T-helper 17 cell (primary cell): ENCODE data around the gene C17orf78. TPM values are rescaled to one million over a fixed set of nuclear protein-coding genes. Genes with fewer than 3 reads are reported as not detected.

Experiments used
- ATAC-seq: fragments of 150-1000 bp; cut with Tn5 transposase; 2 replicates; pipeline ENCODE4 v1.10.0; 2021; ENCODE audit warnings: mild to moderate bottlenecking, moderate library complexity
- DNase-seq, 3 donors: peaks; one replicate each; pipeline versions ENCODE4 v3.0.0 to v3.0.0-alpha.2; 2020 to 2021
- H3K9me3 ChIP-seq: one replicate; pipeline ENCODE4 v1.7.0; 2013; ENCODE audit warnings: low read length, mild to moderate bottlenecking; ENCODE audit not compliant: control insufficient read depth, poor library complexity, severe bottlenecking
- H3K27ac Mint-ChIP-seq: one replicate; pipeline ENCODE4 v1.8.0; 2022; ENCODE audit warnings: mild to moderate bottlenecking, moderate library complexity, mixed read lengths
- H3K27me3 Mint-ChIP-seq: one replicate; pipeline ENCODE4 v1.8.0; 2022; ENCODE audit warnings: mixed read lengths
- H3K36me3 Mint-ChIP-seq: one replicate; pipeline ENCODE4 v1.8.0; 2022; ENCODE audit warnings: low read depth, mixed read lengths
- H3K4me1 Mint-ChIP-seq: one replicate; pipeline ENCODE4 v1.8.0; 2022; ENCODE audit warnings: mild to moderate bottlenecking, mixed read lengths
- H3K4me3 Mint-ChIP-seq: one replicate; pipeline ENCODE4 v1.8.0; 2022; ENCODE audit warnings: mild to moderate bottlenecking, moderate library complexity, mixed read lengths
- total RNA-seq, 4 donors: library from RNA in 2 of 4; stranded (reverse) in 2 of 4; gene quantifications; one replicate each; pipeline ENCODE4 v1.2.3 and lab custom pipeline; 2022 to 2026

The C17orf78 gene
- total RNA-seq, 2 donors from 2014 or later = not detected

DNA sequence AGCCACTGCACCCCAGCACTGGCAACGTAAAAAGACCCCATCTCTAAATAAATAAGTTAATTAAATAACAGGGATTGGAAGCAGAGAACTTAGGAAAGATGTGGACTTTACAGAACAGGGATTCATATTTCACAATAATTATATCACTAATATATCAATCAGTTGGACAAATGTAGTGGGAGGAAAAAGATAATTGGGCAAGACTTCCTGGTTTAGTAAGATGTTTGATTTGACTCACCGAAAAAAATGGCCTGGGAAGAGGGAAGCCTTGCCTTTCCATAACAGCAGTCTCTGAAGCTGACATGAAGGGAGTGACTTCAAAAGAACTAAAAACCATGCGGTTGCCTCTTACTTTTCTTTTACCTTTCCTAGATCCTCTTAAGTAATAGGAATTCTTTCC is 15.2 kb upstream of the C17orf78 start:
- Mint-ChIP-seq H3K4me3 (no peak overlapping the region), H3K4me1 (peaks cover 13% of the 10 kb centered on the region), H3K36me3 (no peaks in the 10 kb centered on the region), H3K27me3 (no peaks in the 10 kb centered on the region), H3K27ac (peak overlapping the region; percentile 41)
- H3K9me3 ChIP-seq = no peaks in the 10 kb centered on the region
- ATAC-seq = no peak
- DNase-seq = no peak

DNA sequence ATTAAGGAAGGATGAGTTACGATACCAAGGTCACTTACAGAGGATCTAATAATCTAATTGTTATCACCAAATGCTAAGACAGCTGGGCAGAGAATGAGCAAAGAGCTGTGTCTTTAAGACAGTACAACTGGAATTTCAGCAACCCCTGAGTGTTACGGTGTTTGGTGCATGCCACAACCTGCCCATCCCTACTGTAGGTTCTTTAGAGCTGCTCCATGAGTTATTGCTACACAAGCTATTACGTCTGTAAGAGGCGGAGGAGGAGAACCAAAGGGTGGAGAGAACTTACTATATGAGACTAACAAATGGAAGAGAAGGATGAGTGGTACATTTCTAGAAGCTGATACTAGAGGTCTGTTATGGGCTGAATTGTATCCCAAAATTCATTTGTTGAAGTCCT is 14.2 kb upstream of the C17orf78 start:
- Mint-ChIP-seq H3K36me3 (no peaks in the 10 kb centered on the region), H3K27ac (no peak overlapping the region), H3K27me3 (no peaks in the 10 kb centered on the region), H3K4me1 (peaks cover 13% of the 10 kb centered on the region), H3K4me3 (no peak overlapping the region)
- H3K9me3 ChIP-seq = no peaks in the 10 kb centered on the region
- ATAC-seq (no peak), DNase-seq (no peak)

DNA sequence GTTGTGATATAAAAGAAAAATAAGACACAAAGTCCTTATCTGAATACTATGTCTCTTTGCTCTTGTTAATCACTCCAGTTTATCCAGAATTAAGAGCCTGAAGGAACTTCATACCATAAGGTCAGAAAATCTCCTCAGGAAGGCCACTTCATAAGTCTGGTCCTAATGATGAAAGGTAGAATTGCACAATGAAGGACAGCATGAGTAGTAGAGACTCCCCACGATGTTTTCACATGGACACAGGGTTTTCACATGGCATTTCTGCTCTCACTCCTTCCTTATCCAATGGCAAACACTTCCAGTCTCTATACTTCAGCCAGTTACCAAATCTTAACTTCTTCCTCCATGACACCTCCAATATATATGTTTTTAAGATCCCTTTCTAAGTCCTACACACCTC is 10.2 kb upstream of the C17orf78 start:
- no peak for ATAC-seq
- no peaks in the 10 kb centered on the region for H3K27me3 Mint-ChIP-seq
- H3K9me3 ChIP-seq = no peaks in the 10 kb centered on the region

DNA sequence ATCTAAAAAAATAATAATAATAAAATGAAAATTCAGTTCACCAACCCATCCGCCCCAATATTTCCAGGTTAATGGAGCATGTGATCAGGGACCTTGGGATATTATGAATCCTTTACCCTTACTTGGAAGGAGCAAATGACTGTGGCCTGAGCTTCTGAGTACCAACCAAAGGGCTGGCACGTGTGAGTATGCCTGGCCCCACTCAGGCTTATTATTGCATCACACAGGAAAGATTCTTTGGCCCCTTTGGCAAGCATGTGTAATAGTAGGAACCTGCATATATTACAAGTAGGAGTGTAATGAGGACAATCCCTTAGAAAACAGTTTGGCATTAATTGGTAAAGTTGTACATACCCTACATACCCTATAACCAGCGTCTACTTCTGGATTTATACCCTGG is 7.2 kb upstream of the C17orf78 start:
- Mint-ChIP-seq H3K36me3 (no peaks in the 10 kb centered on the region), H3K27me3 (no peaks in the 10 kb centered on the region), H3K4me1 (peaks cover 4% of the 10 kb centered on the region), H3K27ac (no peak overlapping the region), H3K4me3 (no peak overlapping the region)
- ATAC-seq = no peak
- no peaks in the 10 kb centered on the region for H3K9me3 ChIP-seq
- DNase-seq = no peak

More for the DNA sequence above, 10.2 kb upstream of the C17orf78 start:
- Mint-ChIP-seq H3K4me3 (no peak overlapping the region), H3K27ac (no peak overlapping the region), H3K36me3 (no peaks in the 10 kb centered on the region), H3K4me1 (no peaks in the 10 kb centered on the region)
- DNase-seq = no peak

DNA sequence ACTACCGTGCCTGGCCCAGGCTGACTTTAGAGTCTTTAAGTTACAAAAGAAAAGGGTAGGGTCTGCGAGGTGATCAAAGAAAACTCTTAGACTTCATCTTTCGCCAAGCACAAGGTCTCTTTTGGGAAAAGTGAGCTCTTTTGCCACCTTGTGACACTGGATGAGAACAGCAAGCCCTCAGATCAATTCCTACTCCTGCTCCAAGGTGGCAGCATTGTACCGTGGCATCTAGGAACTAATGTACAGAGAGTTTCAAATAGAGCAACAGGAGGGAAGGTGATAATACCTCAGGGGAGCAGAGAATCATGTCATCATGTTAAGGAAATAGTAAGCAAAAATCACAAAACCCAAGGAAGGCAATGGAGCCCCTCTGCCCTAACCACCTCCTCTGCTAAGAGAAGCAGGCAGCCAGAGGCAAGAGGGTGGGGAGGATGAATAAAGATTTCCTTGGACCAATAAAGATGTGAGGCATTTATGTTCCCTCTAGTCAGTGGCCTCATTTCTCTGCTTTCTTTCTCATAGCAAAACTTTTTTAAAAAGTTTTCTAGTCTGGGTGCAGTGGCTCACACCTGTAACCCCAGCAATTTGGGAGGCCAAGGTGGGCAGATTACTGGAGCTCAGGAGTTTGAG is 2.1 kb upstream of the C17orf78 start:
- DNase-seq (peak; percentile 12 to 42 (median 19)), ATAC-seq (peak; percentile 98)
- H3K36me3 Mint-ChIP-seq = no peaks in the 10 kb centered on the region
- no peak overlapping the region for H3K27ac Mint-ChIP-seq
- peak overlapping the region; percentile 9 for H3K4me3 Mint-ChIP-seq
- H3K9me3 ChIP-seq = no peaks in the 10 kb centered on the region
- H3K27me3 Mint-ChIP-seq = no peaks in the 10 kb centered on the region
- H3K4me1 Mint-ChIP-seq = peaks cover 5% of the 10 kb centered on the region

DNA sequence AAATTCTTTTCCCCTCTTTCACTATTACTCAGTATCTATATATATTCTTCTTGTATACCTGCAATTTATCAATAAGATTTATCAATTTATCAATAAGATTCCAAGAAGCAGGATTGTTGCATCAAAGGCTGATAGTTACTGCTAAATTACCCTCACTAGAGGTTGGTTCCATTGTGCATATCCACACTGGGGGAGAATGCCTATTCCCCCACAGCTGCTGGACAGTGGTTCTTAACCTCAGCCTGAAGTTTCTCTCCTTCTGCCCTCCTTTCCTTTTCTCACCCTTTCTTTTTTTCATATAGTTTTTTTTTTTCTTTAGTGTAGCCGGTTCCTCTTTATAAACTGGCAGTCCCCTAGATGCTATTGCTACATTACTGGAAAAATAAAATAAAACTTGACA is 6.3 kb downstream of the C17orf78 start:
- Mint-ChIP-seq H3K4me3 (no peak overlapping the region), H3K4me1 (peaks cover 2% of the 10 kb centered on the region), H3K27ac (no peak overlapping the region), H3K36me3 (no peaks in the 10 kb centered on the region), H3K27me3 (no peaks in the 10 kb centered on the region)
- DNase-seq = no peak
- H3K9me3 ChIP-seq = no peaks in the 10 kb centered on the region
- ATAC-seq = no peak

DNA sequence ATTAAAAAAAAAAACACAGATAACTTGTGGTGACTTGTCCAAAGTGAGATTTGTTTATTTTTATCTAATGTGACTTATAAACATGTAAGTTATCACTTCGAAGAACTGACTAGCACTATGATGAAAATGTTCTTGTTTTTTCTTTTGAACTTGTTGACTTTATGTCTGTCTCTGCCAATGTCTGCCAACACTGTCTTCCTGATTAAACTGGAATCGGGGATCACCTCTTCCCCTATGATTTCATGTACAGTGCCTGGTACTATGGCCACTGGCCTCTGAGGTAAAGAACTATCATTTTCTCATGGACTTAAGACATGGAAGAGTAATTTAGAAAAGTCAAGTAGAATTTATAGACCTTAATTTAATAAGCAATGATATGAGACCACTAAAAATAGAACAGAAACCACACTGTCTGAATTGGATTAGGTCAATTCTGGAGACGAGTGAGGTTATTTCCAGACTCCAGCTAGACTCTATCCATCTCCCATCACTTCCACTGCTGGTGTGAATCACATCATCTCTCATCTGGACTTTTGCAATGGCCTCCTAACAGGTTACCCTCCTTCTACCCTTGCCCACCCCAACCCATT is 8.9 kb downstream of the C17orf78 start:
- Mint-ChIP-seq H3K36me3 (no peaks in the 10 kb centered on the region), H3K27ac (no peak overlapping the region), H3K27me3 (no peaks in the 10 kb centered on the region), H3K4me1 (peaks cover 2% of the 10 kb centered on the region), H3K4me3 (no peak overlapping the region)
- H3K9me3 ChIP-seq = no peaks in the 10 kb centered on the region
- no peak for ATAC-seq
- DNase-seq = no peak

DNA sequence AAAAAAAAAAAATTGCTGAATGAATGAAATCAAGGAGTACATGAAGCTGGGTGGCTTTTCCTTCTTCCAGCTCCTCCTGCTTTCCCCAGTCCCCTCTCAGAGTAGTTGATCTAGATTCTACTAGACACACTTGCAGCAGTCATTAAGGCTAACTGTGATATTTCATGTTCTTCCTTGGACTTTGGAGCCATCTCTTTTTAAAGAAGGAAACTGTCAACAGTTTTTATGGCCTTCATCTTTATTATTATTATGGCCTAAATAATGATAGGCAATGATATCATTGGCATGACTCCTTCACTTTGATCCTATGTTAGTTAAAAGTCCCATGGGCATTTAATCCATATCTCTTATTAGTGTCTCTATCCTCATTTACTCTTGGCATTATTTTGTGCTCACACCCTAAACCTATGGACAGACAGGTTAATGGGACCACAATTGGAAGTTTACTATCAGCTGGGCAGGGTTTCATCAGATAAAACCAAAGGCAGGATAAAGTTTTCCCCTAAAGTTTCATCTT is 9.7 kb downstream of the C17orf78 start:
- Mint-ChIP-seq H3K27ac (no peak overlapping the region), H3K36me3 (no peaks in the 10 kb centered on the region), H3K4me3 (no peak overlapping the region), H3K27me3 (no peaks in the 10 kb centered on the region), H3K4me1 (peaks cover 2% of the 10 kb centered on the region)
- H3K9me3 ChIP-seq = no peaks in the 10 kb centered on the region
- ATAC-seq (no peak), DNase-seq (no peak)

DNA sequence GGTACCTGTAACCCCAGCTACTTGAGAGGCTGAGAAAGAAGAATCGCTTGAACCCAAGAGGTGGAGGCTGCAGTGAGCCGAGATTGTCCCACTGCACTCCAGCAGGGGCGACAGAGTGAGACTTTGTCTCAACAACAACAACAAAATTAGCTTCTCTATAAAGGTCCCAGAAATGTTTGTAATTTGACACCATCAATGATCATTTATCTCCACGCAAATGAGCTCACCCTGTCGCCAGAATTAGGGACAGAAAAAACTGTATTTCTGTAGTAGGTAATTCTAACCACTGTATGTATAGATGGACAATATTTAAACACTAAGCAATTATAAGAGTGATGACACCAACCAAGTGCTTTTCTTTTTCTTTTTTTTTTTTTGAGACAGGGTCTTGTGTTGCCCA is 10.7 kb downstream of the C17orf78 start:
- Mint-ChIP-seq H3K27ac (no peak overlapping the region), H3K27me3 (no peaks in the 10 kb centered on the region)

DNA sequence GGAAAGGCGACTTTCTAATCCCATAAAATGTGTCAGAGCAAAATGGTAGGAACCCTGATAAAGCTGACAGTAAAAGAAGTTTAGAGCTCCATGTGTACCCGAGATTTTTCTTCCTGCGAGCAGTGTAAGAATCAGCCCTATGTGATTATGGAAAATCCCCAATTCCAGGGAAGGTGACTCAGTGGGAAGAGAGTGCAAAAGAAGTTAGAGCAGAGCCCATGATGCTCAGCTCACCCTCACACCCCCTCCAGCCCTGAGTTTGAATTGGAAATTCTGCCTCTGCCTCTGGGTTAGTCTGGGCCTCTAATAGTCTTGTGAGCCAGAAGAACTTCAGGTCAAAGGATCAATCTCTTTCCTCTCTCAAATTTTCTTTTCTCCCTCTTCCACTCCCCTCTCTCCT is 12.5 kb downstream of the C17orf78 start:
- no peak overlapping the region for H3K4me3 Mint-ChIP-seq
- H3K27me3 Mint-ChIP-seq = no peaks in the 10 kb centered on the region
- no peak for DNase-seq
- no peaks in the 10 kb centered on the region for H3K9me3 ChIP-seq
- H3K36me3 Mint-ChIP-seq = no peaks in the 10 kb centered on the region
- no peak overlapping the region for H3K27ac Mint-ChIP-seq
- H3K4me1 Mint-ChIP-seq = peaks cover 9% of the 10 kb centered on the region
- ATAC-seq = no peak

More for the DNA sequence above, 10.7 kb downstream of the C17orf78 start:
- no peaks in the 10 kb centered on the region for H3K36me3 Mint-ChIP-seq
- H3K9me3 ChIP-seq = no peaks in the 10 kb centered on the region
- no peak for ATAC-seq
- no peak for DNase-seq
- H3K4me3 Mint-ChIP-seq = no peak overlapping the region
- peaks cover 2% of the 10 kb centered on the region for H3K4me1 Mint-ChIP-seq

DNA sequence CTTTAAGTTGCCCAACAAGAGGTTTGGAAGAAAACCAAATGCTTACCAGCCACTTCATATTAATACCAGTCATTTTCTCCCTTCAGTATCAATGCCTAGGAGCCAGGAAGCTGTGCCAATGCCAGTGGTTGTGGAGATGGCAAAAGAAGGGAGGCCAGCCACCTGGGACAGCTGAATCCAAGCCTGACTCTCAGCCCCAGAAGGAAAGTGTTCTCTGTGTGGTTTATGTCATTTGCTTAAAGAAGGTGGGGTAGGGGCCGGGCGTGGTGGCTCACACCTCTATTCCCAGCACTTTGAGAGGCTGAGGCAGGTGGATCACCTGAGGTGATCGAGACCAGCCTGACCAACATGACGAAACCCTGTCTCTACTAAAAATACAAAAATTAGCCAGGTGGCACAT is 13.4 kb downstream of the C17orf78 start:
- ATAC-seq = no peak
- Mint-ChIP-seq H3K4me3 (no peak overlapping the region), H3K36me3 (no peaks in the 10 kb centered on the region), H3K4me1 (peaks cover 9% of the 10 kb centered on the region), H3K27me3 (no peaks in the 10 kb centered on the region), H3K27ac (no peak overlapping the region)
- no peaks in the 10 kb centered on the region for H3K9me3 ChIP-seq
- DNase-seq = no peak

DNA sequence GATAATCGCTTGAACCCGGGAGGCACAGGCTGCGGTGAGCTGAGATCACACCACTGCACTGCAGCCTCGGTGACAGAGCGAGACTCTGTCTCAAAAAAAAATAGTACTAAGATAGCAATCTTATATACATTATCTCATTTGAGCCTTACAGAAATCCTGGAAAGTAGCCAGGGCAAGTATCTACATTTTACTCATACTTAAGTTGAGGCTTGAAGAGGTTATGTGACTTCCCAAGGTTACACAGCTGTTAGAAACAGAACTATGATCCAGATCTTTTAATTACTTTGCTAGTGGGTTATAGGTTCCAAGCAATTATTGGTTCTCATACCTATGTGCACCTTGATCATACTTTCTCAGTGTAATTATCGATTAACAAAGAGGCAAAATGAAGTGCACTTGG is 15.4 kb downstream of the C17orf78 start:
- H3K9me3 ChIP-seq = no peaks in the 10 kb centered on the region
- no peak for DNase-seq
- no peak overlapping the region for H3K4me3 Mint-ChIP-seq
- no peaks in the 10 kb centered on the region for H3K27me3 Mint-ChIP-seq
- H3K36me3 Mint-ChIP-seq = no peaks in the 10 kb centered on the region
- no peak overlapping the region for H3K27ac Mint-ChIP-seq
- H3K4me1 Mint-ChIP-seq = peaks cover 9% of the 10 kb centered on the region
- ATAC-seq = no peak

DNA sequence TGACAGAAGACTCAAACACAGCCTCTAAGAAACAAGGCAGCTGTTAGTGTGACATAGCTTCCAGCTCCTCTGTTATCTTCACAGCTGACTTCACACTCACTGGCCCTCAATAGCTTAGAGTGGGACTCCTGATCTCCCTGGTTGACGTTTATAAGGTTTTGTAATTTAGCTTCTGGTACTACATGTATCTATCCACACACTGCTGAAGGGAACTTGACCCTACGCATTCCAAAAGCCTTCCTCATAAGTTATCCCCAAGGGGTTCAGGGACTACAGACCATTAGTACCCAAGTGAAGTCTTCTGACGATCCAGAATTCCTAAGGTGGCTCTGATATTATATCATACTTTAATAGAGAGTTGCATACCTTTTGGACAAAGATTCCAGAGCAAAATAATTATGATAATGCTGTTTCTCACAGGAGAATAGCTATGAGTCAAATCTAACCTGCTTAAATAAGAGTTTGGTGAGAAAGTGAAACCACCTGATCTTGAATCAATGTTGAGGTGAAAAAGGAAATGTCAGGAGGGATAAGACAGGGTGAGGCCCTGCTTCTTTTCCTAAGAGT is 16.3 kb downstream of the C17orf78 start:
- H3K4me3 Mint-ChIP-seq = peak overlapping the region; percentile 43
- H3K9me3 ChIP-seq = no peaks in the 10 kb centered on the region
- H3K4me1 Mint-ChIP-seq = peaks cover 9% of the 10 kb centered on the region
- peak overlapping the region; percentile 19 for H3K27ac Mint-ChIP-seq
- no peak for ATAC-seq
- no peaks in the 10 kb centered on the region for H3K27me3 Mint-ChIP-seq
- H3K36me3 Mint-ChIP-seq = no peaks in the 10 kb centered on the region
- DNase-seq = no peak

DNA sequence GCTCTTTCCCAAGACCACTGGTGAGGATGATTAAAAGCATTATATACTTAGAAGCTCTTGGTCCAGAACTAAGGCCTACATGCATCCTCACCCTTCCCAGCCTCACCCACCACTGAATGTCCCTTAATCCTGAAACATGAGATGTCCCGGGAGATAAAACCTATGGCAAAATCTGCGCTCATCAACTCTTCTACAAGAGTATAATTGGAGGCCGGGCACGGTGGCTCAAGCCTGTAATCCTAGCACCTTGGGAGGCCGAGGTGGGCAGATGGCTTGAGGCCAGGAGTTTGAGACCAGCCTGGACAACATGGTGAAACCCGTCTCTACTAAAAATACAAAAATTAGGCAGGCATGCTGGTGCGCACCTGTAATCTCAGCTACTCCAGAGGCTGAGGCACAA is 17.6 kb downstream of the C17orf78 start:
- H3K27ac Mint-ChIP-seq = no peak overlapping the region
- H3K9me3 ChIP-seq = no peaks in the 10 kb centered on the region
- H3K4me3 Mint-ChIP-seq = peak overlapping the region; percentile 19
- ATAC-seq (no peak), DNase-seq (no peak)
- no peaks in the 10 kb centered on the region for H3K27me3 Mint-ChIP-seq
- H3K4me1 Mint-ChIP-seq = peaks cover 12% of the 10 kb centered on the region
- H3K36me3 Mint-ChIP-seq = no peaks in the 10 kb centered on the region
